ENCODE data around the gene CD79A.

GRCh38 chr19:41902594-41902993 is 25.5 kb downstream of the CD79A start:
- TF ChIP-seq CTCF (IDR thresholded peaks at IDR 0.05) (no peak), ZFX (IDR thresholded peaks at IDR 0.05; ENCODE audit: borderline replicate concordance) (no peak)
